H9 (cell line): ENCODE data around the gene CLEC2L. TPM values are rescaled to one million over a fixed set of nuclear protein-coding genes. Genes with fewer than 3 reads are reported as not detected.

Experiments
- DNase-seq: peaks from one replicate; pipeline ENCODE4 v3.0.0-alpha.2; 2017
- H2AFZ ChIP-seq: one replicate; pipeline ENCODE4 v1.6.1; 2013; ENCODE audit warnings: mild to moderate bottlenecking, low read length, control low read depth, moderate library complexity
- H2AK5ac ChIP-seq: 2 replicates; pipeline ENCODE4 v1.6.1; 2013; ENCODE audit warnings: low read length, control low read depth, mixed read lengths; ENCODE audit not compliant: insufficient read length
- H2BK120ac ChIP-seq: one replicate; pipeline ENCODE4 v1.6.1; 2013; ENCODE audit warnings: low read depth, mild to moderate bottlenecking, low read length, control low read depth, inconsistent platforms; ENCODE audit not compliant: poor library complexity, severe bottlenecking
- H2BK12ac ChIP-seq: 2 replicates; pipeline ENCODE4 v1.6.1; 2013; ENCODE audit warnings: low read length, control low read depth, mixed read lengths, low read depth; ENCODE audit not compliant: insufficient read length
- H2BK15ac ChIP-seq: 2 replicates; pipeline ENCODE4 v1.6.1; 2013; ENCODE audit warnings: low read depth, low read length, control low read depth
- H2BK20ac ChIP-seq: one replicate; pipeline ENCODE4 v1.6.1; 2013; ENCODE audit warnings: low read depth, mild to moderate bottlenecking, low read length, control low read depth, inconsistent platforms; ENCODE audit not compliant: poor library complexity, severe bottlenecking
- H2BK5ac ChIP-seq: 2 replicates; pipeline ENCODE4 v1.6.1; 2013; ENCODE audit warnings: low read length, control low read depth, mixed read lengths; ENCODE audit not compliant: insufficient read length
- H3K14ac ChIP-seq: 2 replicates; pipeline ENCODE4 v1.6.1; 2013; ENCODE audit warnings: low read length, control low read depth; ENCODE audit not compliant: insufficient read depth
- H3K18ac ChIP-seq: 2 replicates; pipeline ENCODE4 v1.6.1; 2013; ENCODE audit warnings: low read depth, mild to moderate bottlenecking, mixed read lengths, low read length, control low read depth; ENCODE audit not compliant: insufficient read length
- H3K23ac ChIP-seq: 2 replicates; pipeline ENCODE4 v1.6.1; 2013; ENCODE audit warnings: low read length, control low read depth, mixed read lengths, low read depth; ENCODE audit not compliant: insufficient read length
- H3K23me2 ChIP-seq: 2 replicates; pipeline ENCODE4 v1.6.1; 2013; ENCODE audit warnings: low read depth, mild to moderate bottlenecking, mixed read lengths, low read length, control low read depth; ENCODE audit not compliant: insufficient read length, poor library complexity, severe bottlenecking
- H3K27ac ChIP-seq: 2 replicates; pipeline ENCODE4 v1.5.1; 2013; ENCODE audit warnings: low read length, control low read depth, mixed read lengths, low read depth; ENCODE audit not compliant: insufficient read length
- H3K27me3 ChIP-seq: 2 replicates; pipeline ENCODE4 v1.6.1; 2013; ENCODE audit warnings: low read length, control low read depth, inconsistent platforms; ENCODE audit not compliant: insufficient read depth
- H3K4ac ChIP-seq: 2 replicates; pipeline ENCODE4 v1.6.1; 2013; ENCODE audit warnings: low read depth, mild to moderate bottlenecking, control low read depth, inconsistent platforms, low read length, moderate library complexity
- H3K4me1 ChIP-seq: 2 replicates; pipeline ENCODE4 v1.6.1; 2013; ENCODE audit warnings: low read length, control low read depth, inconsistent platforms; ENCODE audit not compliant: insufficient read depth
- H3K4me2 ChIP-seq: 2 replicates; pipeline ENCODE4 v1.6.1; 2013; ENCODE audit warnings: low read length, control low read depth, mixed read lengths; ENCODE audit not compliant: insufficient read length, insufficient read depth
- H3K56ac ChIP-seq: 2 replicates; pipeline ENCODE4 v1.6.1; 2013; ENCODE audit warnings: low read depth, mild to moderate bottlenecking, mixed read lengths, low read length, control low read depth; ENCODE audit not compliant: insufficient read length
- H3K79me1 ChIP-seq: 2 replicates; pipeline ENCODE4 v1.6.1; 2013; ENCODE audit warnings: low read depth, mild to moderate bottlenecking, moderate library complexity, low read length, control low read depth, inconsistent platforms; ENCODE audit not compliant: insufficient read depth, poor library complexity, severe bottlenecking
- H3K79me2 ChIP-seq: 2 replicates; pipeline ENCODE4 v1.6.1; 2013; ENCODE audit warnings: low read length, control low read depth, inconsistent platforms; ENCODE audit not compliant: insufficient read depth
- H3K9ac ChIP-seq: 2 replicates; pipeline ENCODE4 v1.6.1; 2013; ENCODE audit warnings: low read length, control low read depth, mixed read lengths; ENCODE audit not compliant: insufficient read length; ENCODE audit errors: extremely low read depth
- H3K9me3 ChIP-seq: one replicate; pipeline ENCODE4 v1.6.1; 2013; ENCODE audit warnings: low read depth, low read length, inconsistent platforms; ENCODE audit not compliant: control insufficient read depth
- H3T11ph ChIP-seq: one replicate; pipeline ENCODE4 v1.6.1; 2013; ENCODE audit warnings: mild to moderate bottlenecking, low read length, control low read depth, inconsistent platforms
- H4K20me1 ChIP-seq: one replicate; pipeline ENCODE4 v1.6.1; 2013; ENCODE audit not compliant: control insufficient read depth, insufficient read length, insufficient read depth
- H4K5ac ChIP-seq: 2 replicates; pipeline ENCODE4 v1.6.1; 2013; ENCODE audit warnings: low read depth, mild to moderate bottlenecking, mixed read lengths, low read length, control low read depth; ENCODE audit not compliant: insufficient read length
- H4K8ac ChIP-seq: replicated peaks from 2 replicates; pipeline ENCODE4 v1.6.1; 2013; ENCODE audit warnings: low read length, control low read depth, mixed read lengths, low read depth; ENCODE audit not compliant: insufficient read length
- H4K91ac ChIP-seq: 2 replicates; pipeline ENCODE4 v1.6.1; 2013; ENCODE audit warnings: low read depth, mild to moderate bottlenecking, moderate library complexity, mixed read lengths, low read length, control low read depth; ENCODE audit not compliant: insufficient read length
- H3K27ac Mint-ChIP-seq, 3 experiments: 2 replicates in 2 of 3; 3 replicates in 1 of 3; pipeline ENCODE4 v1.8.0; 2020 to 2021; ENCODE audit warnings: mixed read lengths in 3 of 3, mild to moderate bottlenecking in 1 of 3, moderate library complexity in 1 of 3
- H3K27me3 Mint-ChIP-seq: 2 replicates; pipeline ENCODE4 v1.8.0; 2021; ENCODE audit warnings: low read depth, mild to moderate bottlenecking, moderate library complexity, mixed read lengths
- H3K36me3 Mint-ChIP-seq, 3 experiments: 2 replicates in 2 of 3; 3 replicates in 1 of 3; pipeline ENCODE4 v1.8.0; 2020 to 2021; ENCODE audit warnings: low read depth in 3 of 3, mixed read lengths in 3 of 3; ENCODE audit not compliant: insufficient read depth in 1 of 3
- H3K4me1 Mint-ChIP-seq, 2 experiments: 2 replicates each; pipeline ENCODE4 v1.8.0; 2020; ENCODE audit warnings: mixed read lengths in 2 of 2
- H3K4me3 Mint-ChIP-seq, 2 experiments: 2 replicates in 1 of 2; 3 replicates in 1 of 2; pipeline ENCODE4 v1.8.0; 2020 to 2021; ENCODE audit warnings: mild to moderate bottlenecking in 2 of 2, mixed read lengths in 2 of 2, moderate library complexity in 1 of 2
- H3K9me3 Mint-ChIP-seq, 2 experiments: 2 replicates in 1 of 2; 3 replicates in 1 of 2; pipeline ENCODE4 v1.8.0; 2020; ENCODE audit warnings: mild to moderate bottlenecking in 2 of 2, mixed read lengths in 2 of 2, moderate library complexity in 1 of 2
- WGBS: extraction: QIAGEN DNeasy Blood & Tissue Kit; methylation state at CpG from one replicate; pipeline ENCODE4 v1.1.7; 2013; ENCODE audit warnings: missing lambda C conversion rate, low lambda C conversion rate, mixed read lengths; ENCODE audit not compliant: insufficient read length; ENCODE audit errors: extremely low coverage; 5-methylcytosine and 5-hydroxymethylcytosine counted together
- total RNA-seq: library from RNA; stranded (reverse); gene quantifications from 2 replicates; pipeline ENCODE4 v1.2.1, GENCODE V29; 2021
- TF ChIP-seq, protein P1 (sequence below): fragments of 200-600 bp; sonication (generic); conservative IDR thresholded peaks from 3 replicates; pipeline ENCODE4 v1.8.0; 2021; ENCODE audit warnings: antibody characterized with exemption, mild to moderate bottlenecking

CLEC2L gene
- total RNA-seq, 1 experiment from 2014 or later = 0.74 TPM

DNA sequence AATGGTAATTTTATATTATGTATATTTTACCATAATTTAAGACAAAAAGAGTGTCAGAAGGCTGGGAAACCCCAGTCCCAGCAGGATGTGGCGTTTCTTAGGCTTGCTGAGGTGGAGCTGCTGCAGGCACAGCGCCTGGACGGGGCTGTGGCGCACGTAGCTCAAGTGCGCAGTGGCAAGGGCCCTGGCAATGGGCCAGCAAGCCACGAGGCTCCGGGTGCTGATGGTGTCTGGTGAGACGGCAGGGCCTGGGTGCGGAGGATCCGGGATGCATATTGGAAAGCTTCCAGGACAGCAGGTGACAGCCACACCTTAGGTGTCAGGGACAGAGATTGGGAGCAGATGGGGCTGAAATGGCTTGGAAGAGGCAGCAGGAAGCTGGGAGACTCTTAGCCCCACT is 37.2 kb downstream of the CLEC2L start:
- H3K27ac ChIP-seq = no peak overlapping the region
- no peak overlapping the region for H3K14ac ChIP-seq
- H2BK12ac ChIP-seq = no peak overlapping the region
- no peak overlapping the region for H3K4ac ChIP-seq
- no peak overlapping the region for H4K8ac ChIP-seq
- Mint-ChIP-seq H3K36me3 (peaks cover 0 to 4% (median 0%) of the 10 kb centered on the region in 3 experiments; a peak in 2 of 7 replicates), H3K27me3 (peaks cover 2% of the 10 kb centered on the region; the same call in 1 of the 2 replicates), H3K4me1 (peaks cover 15 to 19% of the 10 kb centered on the region in 2 experiments), H3K27ac (no peak overlapping the region), H3K4me3 (no peak overlapping the region), H3K9me3 (no peaks in the 10 kb centered on the region)
- no peaks in the 10 kb centered on the region for H3K4me1 ChIP-seq
- H3K4me2 ChIP-seq = no peak overlapping the region
- no CpG with 5 or more reads among the region's 11 CpGs for WGBS
- no peak overlapping the region for H4K91ac ChIP-seq
- no peaks in the 10 kb centered on the region for H3K27me3 ChIP-seq
- H4K20me1 ChIP-seq = no peaks in the 10 kb centered on the region
- H3K56ac ChIP-seq = no peak overlapping the region
- no peak overlapping the region for H2BK120ac ChIP-seq
- H2AFZ ChIP-seq = no peak overlapping the region
- no peak overlapping the region for H3K18ac ChIP-seq
- H4K5ac ChIP-seq = no peak overlapping the region
- H3K9ac ChIP-seq = no peak overlapping the region
- no peak overlapping the region for H3K23ac ChIP-seq
- no peak overlapping the region for H2BK15ac ChIP-seq
- DNase-seq = no peak
- no peaks in the 10 kb centered on the region for H3K79me2 ChIP-seq
- no peak overlapping the region for H2BK20ac ChIP-seq
- no peaks in the 10 kb centered on the region for H3K9me3 ChIP-seq
- H3T11ph ChIP-seq = no peak overlapping the region
- no peak overlapping the region for H2BK5ac ChIP-seq
- TF ChIP-seq, protein P1, sequence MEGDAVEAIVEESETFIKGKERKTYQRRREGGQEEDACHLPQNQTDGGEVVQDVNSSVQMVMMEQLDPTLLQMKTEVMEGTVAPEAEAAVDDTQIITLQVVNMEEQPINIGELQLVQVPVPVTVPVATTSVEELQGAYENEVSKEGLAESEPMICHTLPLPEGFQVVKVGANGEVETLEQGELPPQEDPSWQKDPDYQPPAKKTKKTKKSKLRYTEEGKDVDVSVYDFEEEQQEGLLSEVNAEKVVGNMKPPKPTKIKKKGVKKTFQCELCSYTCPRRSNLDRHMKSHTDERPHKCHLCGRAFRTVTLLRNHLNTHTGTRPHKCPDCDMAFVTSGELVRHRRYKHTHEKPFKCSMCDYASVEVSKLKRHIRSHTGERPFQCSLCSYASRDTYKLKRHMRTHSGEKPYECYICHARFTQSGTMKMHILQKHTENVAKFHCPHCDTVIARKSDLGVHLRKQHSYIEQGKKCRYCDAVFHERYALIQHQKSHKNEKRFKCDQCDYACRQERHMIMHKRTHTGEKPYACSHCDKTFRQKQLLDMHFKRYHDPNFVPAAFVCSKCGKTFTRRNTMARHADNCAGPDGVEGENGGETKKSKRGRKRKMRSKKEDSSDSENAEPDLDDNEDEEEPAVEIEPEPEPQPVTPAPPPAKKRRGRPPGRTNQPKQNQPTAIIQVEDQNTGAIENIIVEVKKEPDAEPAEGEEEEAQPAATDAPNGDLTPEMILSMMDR = no peak
- H3K79me1 ChIP-seq = no peaks in the 10 kb centered on the region
- no peaks in the 10 kb centered on the region for H3K23me2 ChIP-seq
- no peak overlapping the region for H2AK5ac ChIP-seq
